GM19452 (cell line): ENCODE results near the gene TSC22D3.
"Not testable (repeated sequence)": the region's sequence is repeated elsewhere in the genome, so short reads cannot be mapped to it uniquely, and the experiment has no call there.

Source experiments
- ATAC-seq: cut with Tn5 transposase; IDR thresholded peaks from one replicate; pipeline ENCODE4 v1.9.1; 2021; ENCODE audit not compliant: unreplicated experiment

Gene TSC22D3

GRCh38 chrX:107683124-107683895 is 92.3 kb downstream of the TSC22D3 start:
- no peak for ATAC-seq

- no peak for ATAC-seq
Observed at GRCh38 chrX:107682256-107682655, 93.3 kb downstream of the TSC22D3 start.

GRCh38 chrX:107678957-107679740 is 96.4 kb downstream of the TSC22D3 start:
- no peak for ATAC-seq

- ATAC-seq: no peak
Observed at GRCh38 chrX:107677909-107678308, 97.7 kb downstream of the TSC22D3 start.

GRCh38 chrX:107677501-107677901 is 98.1 kb downstream of the TSC22D3 start:
- no peak for ATAC-seq

GRCh38 chrX:107676559-107677378 is 98.8 kb downstream of the TSC22D3 start:
- no peak for ATAC-seq

GRCh38 chrX:107675823-107676555 is 99.6 kb downstream of the TSC22D3 start:
- no peak for ATAC-seq

- ATAC-seq: no peak
Observed at GRCh38 chrX:107675365-107675654, 100.3 kb downstream of the TSC22D3 start.

GRCh38 chrX:107674480-107675364 is 100.9 kb downstream of the TSC22D3 start:
- ATAC-seq: peak; percentile 3

GRCh38 chrX:107673933-107674479 is 101.6 kb downstream of the TSC22D3 start:
- ATAC-seq: peak; percentile 87

- ATAC-seq: peak; percentile 11
Observed at GRCh38 chrX:107673431-107673830, 102.2 kb downstream of the TSC22D3 start.

- peak; percentile 34 for ATAC-seq
Observed at GRCh38 chrX:107672955-107673378, 102.6 kb downstream of the TSC22D3 start.

- ATAC-seq: not testable (repeated sequence)
Observed at GRCh38 chrX:107671256-107671655, 104.3 kb downstream of the TSC22D3 start.

GRCh38 chrX:107669885-107670628 is 105.5 kb downstream of the TSC22D3 start:
- no peak for ATAC-seq

- no peak for ATAC-seq
Observed at GRCh38 chrX:107669261-107669660, 106.3 kb downstream of the TSC22D3 start.

GRCh38 chrX:107668710-107669109 is 106.9 kb downstream of the TSC22D3 start:
- ATAC-seq: not testable (repeated sequence)

GRCh38 chrX:107667426-107667825 is 108.2 kb downstream of the TSC22D3 start:
- no peak for ATAC-seq

GRCh38 chrX:107666931-107667330 is 108.7 kb downstream of the TSC22D3 start:
- no peak for ATAC-seq
